HEK293 (cell line): Measurements from ENCODE around the gene TRUB2.

Source experiments
- CTCF ChIA-PET: fragments of 350-600 bp; formaldehyde crosslinking; extraction: SDS; loops from one replicate; lab custom pipeline; 2021; ENCODE audit warnings: antibody characterized with exemption; lab: Yijun Ruan, JAX
- POLR2A ChIA-PET: fragments of 300-600 bp; formaldehyde crosslinking; extraction: SDS; loops from one replicate; lab custom pipeline; 2020; ENCODE audit warnings: antibody characterized with exemption, inconsistent platforms; lab: Yijun Ruan, JAX
- H3K27ac ChIP-seq: fragments of 200-500 bp; sonication (Bioruptor generic); 2 replicates; pipeline ENCODE4 v1.5.1; 2014; ENCODE audit warnings: low read depth, low read length, control low read depth, inconsistent platforms; ENCODE audit errors: extremely low read depth
- H3K36me3 ChIP-seq, 2 experiments: fragments of 200-500 bp in 1 of 2; sonication (Bioruptor generic) in 1 of 2; 1 replicate in 1 of 2; 2 replicates in 1 of 2; pipeline ENCODE4 v1.5.1; 2014 to 2017; ENCODE audit warnings: inconsistent platforms in 2 of 2, low read length in 2 of 2; ENCODE audit not compliant: control insufficient read depth in 2 of 2, insufficient read depth in 1 of 2
- H3K4me1 ChIP-seq: fragments of 200-500 bp; sonication (Bioruptor generic); 2 replicates; pipeline ENCODE4 v1.5.1; 2014; ENCODE audit warnings: mild to moderate bottlenecking, low read length, inconsistent platforms; ENCODE audit not compliant: control insufficient read depth, insufficient read depth
- H3K4me3 ChIP-seq: 2 replicates; pipeline ENCODE4 v1.5.1; 2011; ENCODE audit warnings: low read depth, mild to moderate bottlenecking, control low read depth, low read length, moderate library complexity
- H3K9me3 ChIP-seq: fragments of 200-500 bp; sonication (Bioruptor generic); 2 replicates; pipeline ENCODE4 v1.5.1; 2014; ENCODE audit warnings: low read depth, low read length, inconsistent platforms; ENCODE audit not compliant: control insufficient read depth, insufficient read depth
- MZF1 ChIP-seq: fragments of 450-650 bp; formaldehyde crosslinking; IDR thresholded peaks from 2 replicates; pipeline ENCODE4 v1.5.1; 2017; ENCODE audit warnings: missing biosample characterization, missing genetic modification characterization, borderline replicate concordance
- WT1 ChIP-seq: fragments of 450-650 bp; formaldehyde crosslinking; IDR thresholded peaks from 2 replicates; pipeline ENCODE4 v1.5.1; 2016; ENCODE audit warnings: missing biosample characterization, missing genetic modification characterization
- ZNF266 ChIP-seq: fragments of 450-650 bp; formaldehyde crosslinking; IDR thresholded peaks from 2 replicates; pipeline ENCODE4 v1.5.1; 2016; ENCODE audit warnings: missing biosample characterization, missing genetic modification characterization, low read depth
- ZNF37A ChIP-seq: fragments of 450-650 bp; IDR thresholded peaks from 2 replicates; pipeline ENCODE4 v1.5.1; 2018; ENCODE audit warnings: missing biosample characterization, missing genetic modification characterization
- ZNF416 ChIP-seq: fragments of 450-650 bp; formaldehyde crosslinking; IDR thresholded peaks from 2 replicates; pipeline ENCODE4 v1.5.1; 2016; ENCODE audit warnings: missing biosample characterization, missing genetic modification characterization
- ZNF544 ChIP-seq: fragments of 450-650 bp; formaldehyde crosslinking; IDR thresholded peaks from 2 replicates; pipeline ENCODE4 v1.5.0; 2017; ENCODE audit warnings: missing biosample characterization, missing genetic modification characterization
- ZNF596 ChIP-seq: fragments of 450-650 bp; IDR thresholded peaks from 2 replicates; pipeline ENCODE4 v1.5.0; 2018; ENCODE audit warnings: missing biosample characterization, mild to moderate bottlenecking, missing genetic modification characterization, moderate library complexity
- ZSCAN16 ChIP-seq: fragments of 450-650 bp; formaldehyde crosslinking; IDR thresholded peaks from 2 replicates; pipeline ENCODE4 v1.5.1; 2016; ENCODE audit warnings: missing biosample characterization, missing genetic modification characterization
- TF ChIP-seq, protein P1 (sequence below): fragments of 450-650 bp; formaldehyde crosslinking; IDR thresholded peaks from 2 replicates; pipeline ENCODE4 v1.5.1; 2017; ENCODE audit warnings: missing biosample characterization, missing genetic modification characterization
- TF ChIP-seq, protein P2 (sequence below): fragments of 450-650 bp; formaldehyde crosslinking; IDR thresholded peaks from 2 replicates; pipeline ENCODE4 v1.5.1; 2017; ENCODE audit warnings: missing biosample characterization, mild to moderate bottlenecking, missing genetic modification characterization, moderate library complexity
- TF ChIP-seq, protein P3 (sequence below): fragments of 450-650 bp; formaldehyde crosslinking; IDR thresholded peaks from 2 replicates; pipeline ENCODE4 v1.5.1; 2016; ENCODE audit warnings: missing biosample characterization, missing genetic modification characterization, borderline replicate concordance

Gene TRUB2

DNA sequence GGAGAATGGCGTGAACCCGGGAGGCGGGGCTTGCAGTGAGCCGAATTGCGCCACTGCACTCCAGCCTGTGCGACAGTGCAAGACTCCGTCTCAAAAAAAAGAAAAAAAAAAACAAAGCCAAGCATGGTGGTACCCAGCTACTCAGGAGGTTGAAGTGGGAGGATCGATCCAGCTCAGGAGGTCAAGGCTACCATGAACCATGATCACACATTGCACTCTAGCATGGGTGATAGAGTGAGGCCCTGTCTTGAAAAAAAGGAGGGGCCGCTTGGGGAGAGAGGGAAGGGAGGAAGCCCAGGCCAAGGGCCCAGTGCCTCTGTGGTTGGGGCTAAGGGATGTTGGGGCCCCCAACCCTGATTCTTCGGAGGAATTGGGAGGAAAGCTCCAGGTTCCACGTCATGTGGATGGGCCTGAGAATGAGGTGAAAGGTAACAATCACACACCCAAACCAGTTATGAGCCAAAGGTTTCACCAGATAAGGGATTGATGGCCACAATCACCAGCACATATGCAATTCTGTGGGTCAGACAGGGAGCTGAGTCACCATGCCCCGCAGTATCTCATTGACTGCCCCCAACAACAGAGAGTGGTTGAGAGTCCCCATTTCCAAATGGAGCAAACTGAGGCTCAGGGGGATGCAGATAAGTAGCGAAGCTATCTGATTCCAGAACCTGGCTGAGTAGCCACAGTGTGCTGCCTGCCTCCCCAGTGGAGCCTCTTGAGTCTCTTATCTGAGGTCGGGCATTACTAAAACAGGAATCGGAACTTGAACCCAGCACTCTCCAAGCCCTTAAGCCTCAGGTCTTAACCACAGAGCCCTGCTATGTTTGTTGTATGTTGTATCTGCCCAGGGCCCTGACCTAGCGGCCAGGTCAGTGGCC, 25.7 kb downstream of the TRUB2 start (continued):
- TF ChIP-seq, protein P1, sequence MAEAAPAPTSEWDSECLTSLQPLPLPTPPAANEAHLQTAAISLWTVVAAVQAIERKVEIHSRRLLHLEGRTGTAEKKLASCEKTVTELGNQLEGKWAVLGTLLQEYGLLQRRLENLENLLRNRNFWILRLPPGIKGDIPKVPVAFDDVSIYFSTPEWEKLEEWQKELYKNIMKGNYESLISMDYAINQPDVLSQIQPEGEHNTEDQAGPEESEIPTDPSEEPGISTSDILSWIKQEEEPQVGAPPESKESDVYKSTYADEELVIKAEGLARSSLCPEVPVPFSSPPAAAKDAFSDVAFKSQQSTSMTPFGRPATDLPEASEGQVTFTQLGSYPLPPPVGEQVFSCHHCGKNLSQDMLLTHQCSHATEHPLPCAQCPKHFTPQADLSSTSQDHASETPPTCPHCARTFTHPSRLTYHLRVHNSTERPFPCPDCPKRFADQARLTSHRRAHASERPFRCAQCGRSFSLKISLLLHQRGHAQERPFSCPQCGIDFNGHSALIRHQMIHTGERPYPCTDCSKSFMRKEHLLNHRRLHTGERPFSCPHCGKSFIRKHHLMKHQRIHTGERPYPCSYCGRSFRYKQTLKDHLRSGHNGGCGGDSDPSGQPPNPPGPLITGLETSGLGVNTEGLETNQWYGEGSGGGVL = no peak
- no peak for TF ChIP-seq ZNF416 (tag by site-specific recombination)
- TF ChIP-seq, protein P2, sequence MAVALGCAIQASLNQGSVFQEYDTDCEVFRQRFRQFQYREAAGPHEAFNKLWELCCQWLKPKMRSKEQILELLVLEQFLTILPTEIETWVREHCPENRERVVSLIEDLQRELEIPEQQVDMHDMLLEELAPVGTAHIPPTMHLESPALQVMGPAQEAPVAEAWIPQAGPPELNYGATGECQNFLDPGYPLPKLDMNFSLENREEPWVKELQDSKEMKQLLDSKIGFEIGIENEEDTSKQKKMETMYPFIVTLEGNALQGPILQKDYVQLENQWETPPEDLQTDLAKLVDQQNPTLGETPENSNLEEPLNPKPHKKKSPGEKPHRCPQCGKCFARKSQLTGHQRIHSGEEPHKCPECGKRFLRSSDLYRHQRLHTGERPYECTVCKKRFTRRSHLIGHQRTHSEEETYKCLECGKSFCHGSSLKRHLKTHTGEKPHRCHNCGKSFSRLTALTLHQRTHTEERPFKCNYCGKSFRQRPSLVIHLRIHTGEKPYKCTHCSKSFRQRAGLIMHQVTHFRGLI (tag by site-specific recombination) = no peak
- no peak for TF ChIP-seq ZSCAN16 (tag by site-specific recombination)
- TF ChIP-seq, protein P3, sequence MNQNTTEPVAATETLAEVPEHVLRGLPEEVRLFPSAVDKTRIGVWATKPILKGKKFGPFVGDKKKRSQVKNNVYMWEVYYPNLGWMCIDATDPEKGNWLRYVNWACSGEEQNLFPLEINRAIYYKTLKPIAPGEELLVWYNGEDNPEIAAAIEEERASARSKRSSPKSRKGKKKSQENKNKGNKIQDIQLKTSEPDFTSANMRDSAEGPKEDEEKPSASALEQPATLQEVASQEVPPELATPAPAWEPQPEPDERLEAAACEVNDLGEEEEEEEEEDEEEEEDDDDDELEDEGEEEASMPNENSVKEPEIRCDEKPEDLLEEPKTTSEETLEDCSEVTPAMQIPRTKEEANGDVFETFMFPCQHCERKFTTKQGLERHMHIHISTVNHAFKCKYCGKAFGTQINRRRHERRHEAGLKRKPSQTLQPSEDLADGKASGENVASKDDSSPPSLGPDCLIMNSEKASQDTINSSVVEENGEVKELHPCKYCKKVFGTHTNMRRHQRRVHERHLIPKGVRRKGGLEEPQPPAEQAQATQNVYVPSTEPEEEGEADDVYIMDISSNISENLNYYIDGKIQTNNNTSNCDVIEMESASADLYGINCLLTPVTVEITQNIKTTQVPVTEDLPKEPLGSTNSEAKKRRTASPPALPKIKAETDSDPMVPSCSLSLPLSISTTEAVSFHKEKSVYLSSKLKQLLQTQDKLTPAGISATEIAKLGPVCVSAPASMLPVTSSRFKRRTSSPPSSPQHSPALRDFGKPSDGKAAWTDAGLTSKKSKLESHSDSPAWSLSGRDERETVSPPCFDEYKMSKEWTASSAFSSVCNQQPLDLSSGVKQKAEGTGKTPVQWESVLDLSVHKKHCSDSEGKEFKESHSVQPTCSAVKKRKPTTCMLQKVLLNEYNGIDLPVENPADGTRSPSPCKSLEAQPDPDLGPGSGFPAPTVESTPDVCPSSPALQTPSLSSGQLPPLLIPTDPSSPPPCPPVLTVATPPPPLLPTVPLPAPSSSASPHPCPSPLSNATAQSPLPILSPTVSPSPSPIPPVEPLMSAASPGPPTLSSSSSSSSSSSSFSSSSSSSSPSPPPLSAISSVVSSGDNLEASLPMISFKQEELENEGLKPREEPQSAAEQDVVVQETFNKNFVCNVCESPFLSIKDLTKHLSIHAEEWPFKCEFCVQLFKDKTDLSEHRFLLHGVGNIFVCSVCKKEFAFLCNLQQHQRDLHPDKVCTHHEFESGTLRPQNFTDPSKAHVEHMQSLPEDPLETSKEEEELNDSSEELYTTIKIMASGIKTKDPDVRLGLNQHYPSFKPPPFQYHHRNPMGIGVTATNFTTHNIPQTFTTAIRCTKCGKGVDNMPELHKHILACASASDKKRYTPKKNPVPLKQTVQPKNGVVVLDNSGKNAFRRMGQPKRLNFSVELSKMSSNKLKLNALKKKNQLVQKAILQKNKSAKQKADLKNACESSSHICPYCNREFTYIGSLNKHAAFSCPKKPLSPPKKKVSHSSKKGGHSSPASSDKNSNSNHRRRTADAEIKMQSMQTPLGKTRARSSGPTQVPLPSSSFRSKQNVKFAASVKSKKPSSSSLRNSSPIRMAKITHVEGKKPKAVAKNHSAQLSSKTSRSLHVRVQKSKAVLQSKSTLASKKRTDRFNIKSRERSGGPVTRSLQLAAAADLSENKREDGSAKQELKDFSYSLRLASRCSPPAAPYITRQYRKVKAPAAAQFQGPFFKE = no peak
- TF ChIP-seq ZNF37A = no peak
- no peak for TF ChIP-seq MZF1 (tag by site-specific recombination)

DNA sequence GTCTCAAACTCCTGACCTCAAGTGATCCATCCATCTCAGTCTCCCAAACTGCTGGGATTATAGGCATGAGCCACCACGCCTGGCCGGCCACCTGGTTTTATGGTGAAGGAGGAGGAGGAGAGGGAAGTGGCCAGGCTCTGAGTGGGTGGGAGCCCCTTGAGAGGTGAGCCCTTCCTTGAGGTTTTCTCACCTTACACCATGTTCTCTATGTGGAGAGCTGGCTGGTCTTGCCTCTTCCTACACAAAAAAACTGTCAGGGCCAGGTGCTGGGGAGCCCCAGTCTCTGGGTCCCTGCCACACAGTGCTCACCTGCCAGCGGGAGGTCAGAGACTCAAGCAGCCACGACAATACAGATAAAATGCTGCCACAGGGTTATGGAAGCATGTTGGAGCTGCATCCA, 28.1 kb downstream of the TRUB2 start:
- Histone ChIP-seq H3K4me3 (no peak overlapping the region), H3K9me3 (no peaks in the 10 kb centered on the region)
- no peak for TF ChIP-seq WT1 (tag by site-specific recombination)
- TF ChIP-seq, all 188 proteins: peak for 0
- ChIA-PET POLR2A (interaction anchor here (1.5 kb wide), 1 partner anchor 44 kb away, joined by 4 read pairs; no protein-coding TSS in a partner anchor), CTCF (interaction anchor here (0.6 to 4.4 kb wide), 6 partner anchors 9 to 404 kb away, joined by 3 to 26 read pairs (median 3); no protein-coding TSS in a partner anchor)
- Histone ChIP-seq H3K27ac (no peak overlapping the region), H3K4me1 (no peaks in the 10 kb centered on the region), H3K36me3 (peaks cover 0 to under 1% of the 10 kb centered on the region in 2 experiments; a peak in 1 of 3 replicates)

DNA sequence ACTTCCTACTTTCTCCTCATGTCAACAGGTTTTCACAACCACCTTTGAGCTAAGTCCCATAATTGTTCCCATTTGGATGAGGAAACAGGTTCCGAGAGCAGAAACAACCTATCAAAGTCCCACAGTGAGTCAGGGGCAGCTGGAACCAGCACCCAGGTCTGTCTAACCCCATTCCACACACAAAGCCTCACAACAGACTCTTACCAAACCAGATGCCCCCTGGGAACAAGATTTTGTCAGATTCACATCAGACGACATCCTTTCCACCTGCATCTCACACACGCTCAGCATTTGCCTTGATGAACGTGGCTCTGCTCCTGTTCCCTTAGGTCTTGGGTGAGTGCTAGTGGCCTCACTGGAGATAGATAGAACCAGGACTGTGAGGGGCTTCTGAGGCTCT, 29.2 kb downstream of the TRUB2 start:
- Histone ChIP-seq H3K9me3 (no peaks in the 10 kb centered on the region), H3K4me3 (no peak overlapping the region), H3K4me1 (no peaks in the 10 kb centered on the region), H3K27ac (no peak overlapping the region), H3K36me3 (peaks cover 0 to 11% of the 10 kb centered on the region in 2 experiments; a peak in 1 of 3 replicates)
- CTCF ChIA-PET = interaction anchor here (0.6 to 4.4 kb wide), 5 partner anchors 32 to 342 kb away, joined by 3 to 26 read pairs (median 3); no protein-coding TSS in a partner anchor
- no peak for TF ChIP-seq ZNF544
- no peak for TF ChIP-seq ZNF596 (tag by site-specific recombination)
- no peak for TF ChIP-seq ZNF266 (tag by site-specific recombination)
- POLR2A ChIA-PET = interaction anchor here (0.9 kb wide), 1 partner anchor 17 kb away, joined by 3 read pairs; the partner anchor contains the start of genes GOLGA2 and SWI5
